Stimulated activated CD8-positive, alpha-beta memory T cell treated with anti-CD3 and anti-CD28 coated beads, Interleukin-15, amount 100 ng/mL, for 48 hours (primary cell): ENCODE data around the gene CLBA1.
"Not testable (repeated sequence)": the region's sequence is repeated elsewhere in the genome, so short reads cannot be mapped to it uniquely, and the experiment has no call there.

Source experiments
- DNase-seq, 2 donors: peaks; one replicate each; pipeline ENCODE4 v3.0.0-alpha.2; 2020; ENCODE audit warnings: low read depth in 2 of 2

CLBA1 gene

DNA sequence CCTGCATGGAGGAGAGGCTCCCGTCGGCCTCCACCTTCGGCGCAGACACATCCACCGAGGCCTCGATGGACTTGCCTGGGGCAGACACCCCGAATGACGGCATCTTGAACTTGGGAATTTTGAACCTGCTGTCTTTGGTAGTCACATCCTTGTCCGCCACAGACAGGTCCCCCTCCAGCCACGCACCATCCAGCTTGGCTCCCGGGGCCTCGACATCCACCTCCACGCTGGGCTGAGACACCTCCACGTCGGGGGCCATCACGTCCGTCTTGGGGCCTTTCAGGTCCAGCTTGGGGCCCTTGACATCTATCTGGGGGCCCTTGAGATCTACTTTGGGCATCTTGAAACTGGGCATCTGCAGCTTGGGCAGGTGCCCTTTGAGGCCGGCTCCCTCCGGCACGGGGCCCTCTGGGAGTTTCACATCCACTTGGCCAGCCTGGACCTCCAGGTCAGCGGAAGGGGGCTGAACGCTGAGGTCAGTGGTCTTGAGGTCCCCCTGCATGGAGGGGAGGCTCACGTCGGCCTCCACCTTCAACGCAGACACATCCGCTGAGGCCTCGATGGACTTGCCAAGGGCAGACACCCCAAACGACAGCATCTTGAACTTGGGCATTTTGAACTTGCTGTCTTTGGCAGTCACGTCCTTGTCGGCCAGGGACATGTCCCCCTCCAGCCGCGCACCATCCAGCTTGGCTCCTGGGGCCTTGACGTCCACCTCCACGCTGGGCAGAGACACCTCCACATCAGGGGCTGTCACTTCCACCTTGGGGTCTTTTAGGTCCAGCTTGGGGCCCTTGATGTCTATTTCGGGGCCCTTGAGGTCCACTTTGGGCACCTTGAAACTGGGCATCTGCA, 37.5 kb upstream of the CLBA1 start:
- DNase-seq: not testable (repeated sequence)

DNA sequence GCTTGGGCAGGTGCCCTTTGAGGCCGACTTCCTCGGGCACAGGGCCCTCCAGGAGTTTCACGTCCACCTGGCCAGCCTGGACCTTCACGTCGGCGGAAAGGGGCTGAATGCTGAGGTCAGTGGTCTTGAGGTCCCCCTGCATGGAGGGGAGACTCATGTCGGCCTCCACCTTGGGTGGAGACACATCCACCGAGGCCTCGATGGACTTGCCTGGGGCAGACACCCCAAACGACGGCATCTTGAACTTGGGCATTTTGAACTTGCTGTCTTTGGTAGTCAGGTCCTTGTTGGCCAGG, 36.9 kb upstream of the CLBA1 start:
- DNase-seq: no peak

DNA sequence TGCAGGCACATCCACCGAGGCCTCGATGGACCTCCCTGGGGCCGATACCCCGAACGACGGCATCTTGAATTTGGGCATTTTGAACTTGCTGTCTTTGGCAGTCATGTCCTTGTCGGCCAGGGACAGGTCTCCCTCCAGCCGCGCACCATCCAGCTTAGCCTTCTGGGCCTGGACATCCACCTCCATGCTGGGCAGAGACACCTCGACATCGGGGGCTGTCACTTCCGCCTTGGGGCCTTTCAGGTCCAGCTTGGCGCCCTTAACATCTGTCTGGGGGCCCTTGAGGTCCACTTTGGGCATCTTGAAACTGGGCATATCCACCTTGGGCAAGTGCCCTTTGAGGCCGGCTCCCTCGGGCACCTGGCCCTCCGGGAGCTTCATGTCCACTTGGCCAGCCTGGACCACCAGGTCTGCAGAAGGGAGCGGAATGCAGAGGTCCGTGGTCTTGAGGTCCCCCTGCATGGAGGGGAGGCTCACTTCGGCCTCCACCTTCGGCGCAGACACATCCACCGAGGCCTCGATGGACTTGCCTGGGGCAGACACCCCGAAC, 36.1 kb upstream of the CLBA1 start:
- DNase-seq: not testable (repeated sequence)

DNA sequence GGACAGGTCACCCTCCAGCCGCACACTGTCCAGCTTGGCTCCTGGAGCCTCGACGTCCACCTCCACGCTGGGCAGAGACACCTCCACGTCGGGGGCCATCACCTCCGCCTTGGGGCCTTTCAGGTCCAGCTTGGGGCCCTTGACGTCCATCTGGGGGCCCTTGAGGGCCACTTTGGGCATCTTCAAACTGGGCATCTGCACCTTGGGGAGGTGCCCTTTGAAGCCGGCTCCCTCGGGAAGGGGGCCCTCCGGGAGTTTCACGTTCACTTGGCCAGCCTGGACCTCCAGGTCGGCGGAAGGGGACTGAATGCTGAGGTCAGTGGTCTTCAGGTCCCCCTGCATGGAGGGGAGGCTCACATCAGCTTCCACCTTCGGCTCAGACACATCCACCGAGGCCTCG, 35.6 kb upstream of the CLBA1 start:
- DNase-seq: no peak

DNA sequence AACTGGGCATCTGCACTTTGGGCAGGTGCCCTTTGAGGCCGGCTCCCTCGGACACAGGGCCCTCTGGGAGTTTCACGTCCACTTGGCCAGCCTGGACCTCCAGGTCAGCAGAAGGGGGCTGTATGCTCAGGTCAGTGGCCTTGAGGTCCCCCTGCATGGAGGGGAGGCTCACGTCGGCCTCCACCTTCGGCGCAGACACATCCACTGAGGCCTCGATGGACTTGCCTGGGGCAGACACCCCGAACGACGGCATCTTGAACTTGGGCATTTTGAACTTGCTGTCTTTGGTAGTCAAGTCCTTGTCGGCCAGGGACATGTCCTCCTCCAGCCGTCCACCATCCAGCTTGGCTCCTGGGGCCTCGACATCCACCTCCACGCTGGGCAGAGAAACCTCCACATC, 34.9 kb upstream of the CLBA1 start:
- DNase-seq: not testable (repeated sequence)

DNA sequence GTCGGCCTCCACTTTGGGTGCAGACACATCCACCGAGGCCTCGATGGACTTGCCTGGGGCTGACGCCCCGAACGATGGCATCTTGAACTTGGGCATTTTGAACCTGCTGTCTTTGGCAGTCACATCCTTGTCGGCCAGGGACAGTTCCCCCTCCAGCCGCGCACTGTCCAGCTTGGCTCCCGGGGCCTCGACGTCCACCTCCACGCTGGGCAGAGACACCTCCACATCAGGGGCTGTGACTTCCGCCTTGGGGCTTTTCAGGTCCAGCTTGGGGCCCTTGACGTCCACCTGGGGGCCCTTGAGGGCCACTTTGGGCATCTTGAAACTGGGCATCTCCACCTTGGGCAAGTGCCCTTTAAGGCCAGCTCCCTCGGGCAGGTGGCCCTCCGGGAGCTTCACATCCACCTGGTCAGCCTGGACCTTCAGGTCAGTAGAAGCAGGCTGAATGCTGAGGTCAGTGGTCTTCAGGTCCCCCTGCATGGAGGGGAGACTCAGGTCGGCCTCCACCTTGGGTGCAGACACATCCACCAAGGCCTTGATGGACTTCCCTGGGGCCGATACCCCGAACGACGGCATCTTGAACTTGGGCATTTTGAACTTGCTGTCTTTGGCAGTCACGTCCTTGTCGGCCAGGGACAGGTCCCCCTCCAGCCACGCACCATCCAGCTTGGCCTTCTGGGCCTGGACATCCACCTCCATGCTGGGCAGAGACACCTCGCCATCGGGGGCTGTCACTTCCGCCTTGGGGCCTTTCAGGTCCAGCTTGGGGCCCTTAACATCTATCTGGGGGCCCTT, 33.5 kb upstream of the CLBA1 start:
- not testable (repeated sequence) for DNase-seq

DNA sequence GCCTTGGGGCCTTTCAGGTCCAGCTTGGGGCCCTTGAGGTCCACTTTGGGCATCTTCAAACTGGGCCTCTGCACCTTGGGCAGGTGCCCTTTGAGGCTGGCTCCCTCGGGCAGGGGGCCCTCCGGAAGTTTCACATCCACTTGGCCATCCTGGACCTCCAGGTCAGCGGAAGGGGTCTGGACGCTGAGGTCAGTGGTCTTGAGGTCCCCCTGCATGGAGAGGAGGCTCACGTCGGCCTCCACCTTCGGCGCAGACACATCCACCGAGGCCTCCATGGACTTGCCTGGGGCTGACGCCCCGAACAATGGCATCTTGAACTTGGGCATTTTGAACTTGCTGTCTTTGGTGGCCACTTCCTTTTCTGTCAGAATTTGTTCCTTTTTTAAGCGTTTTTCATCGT, 32.5 kb upstream of the CLBA1 start:
- no peak for DNase-seq

DNA sequence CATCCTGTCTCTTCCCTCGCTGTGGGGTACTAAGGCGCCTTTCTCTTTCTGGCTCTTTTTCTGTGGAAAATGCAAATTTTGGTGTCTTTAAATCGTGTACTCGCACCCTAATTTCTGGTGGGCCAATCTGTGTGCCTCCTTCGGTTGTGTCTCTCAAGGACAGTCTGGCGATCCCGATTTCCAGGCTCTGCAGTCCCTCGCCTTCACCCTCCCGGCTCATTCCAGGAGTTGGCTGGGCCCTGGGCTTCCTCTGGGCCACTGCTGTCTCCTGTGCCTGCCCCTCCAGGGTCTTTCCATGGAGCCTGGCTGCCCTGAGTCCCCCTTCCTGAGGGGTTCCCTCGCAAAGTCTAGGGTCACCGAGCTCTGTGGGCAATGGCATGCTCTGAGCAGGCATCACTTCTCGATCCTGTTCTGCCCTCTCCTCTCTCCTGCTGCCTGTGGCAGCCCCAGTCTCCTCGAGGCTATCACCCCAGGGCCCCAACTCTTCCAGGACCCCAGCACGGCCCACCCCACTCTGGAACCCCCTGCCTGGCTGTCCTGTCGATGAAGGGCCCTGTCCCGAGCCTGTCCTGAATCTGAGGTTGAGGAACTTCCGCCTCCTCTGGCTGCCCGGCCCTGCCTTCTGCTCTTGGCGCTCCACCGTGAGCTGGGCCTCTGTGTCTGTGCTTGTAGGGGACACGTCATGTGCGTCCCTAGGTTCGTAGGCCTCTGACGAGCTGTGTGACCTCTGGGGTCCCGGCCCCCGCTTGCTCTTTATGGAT, 31.5 kb upstream of the CLBA1 start:
- DNase-seq: no peak

DNA sequence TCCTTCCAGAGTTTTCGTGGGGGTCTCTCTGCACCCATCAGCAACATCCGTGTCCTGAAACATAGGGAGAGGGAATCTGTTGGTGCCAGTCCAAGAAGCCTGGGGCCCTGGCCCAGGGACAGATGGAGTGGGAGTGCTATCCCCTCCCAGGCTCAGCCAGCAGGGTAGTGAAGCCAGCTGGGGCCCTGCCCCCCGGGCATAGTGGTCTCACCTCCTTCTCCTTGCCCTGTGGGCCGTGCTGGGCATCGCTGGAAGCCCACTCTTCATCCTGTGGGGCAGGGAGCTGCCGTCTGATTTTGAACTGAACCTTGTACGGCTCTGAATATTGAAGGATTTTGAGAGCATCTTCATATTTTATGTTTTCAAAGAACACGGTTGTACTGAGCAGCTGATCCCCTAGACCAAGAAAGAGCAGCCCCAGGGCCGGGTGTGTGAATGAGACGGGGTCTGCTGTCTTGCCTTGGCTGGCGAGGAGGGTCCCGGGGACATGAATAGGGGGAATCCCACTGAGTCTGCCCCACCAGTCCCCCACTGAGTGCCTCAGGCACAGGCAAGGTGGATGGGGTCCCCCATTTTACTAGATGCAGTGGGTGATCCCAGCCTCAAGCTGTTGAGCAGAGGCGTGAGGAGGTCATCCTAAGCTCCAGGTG, 30.7 kb upstream of the CLBA1 start:
- no peak for DNase-seq

DNA sequence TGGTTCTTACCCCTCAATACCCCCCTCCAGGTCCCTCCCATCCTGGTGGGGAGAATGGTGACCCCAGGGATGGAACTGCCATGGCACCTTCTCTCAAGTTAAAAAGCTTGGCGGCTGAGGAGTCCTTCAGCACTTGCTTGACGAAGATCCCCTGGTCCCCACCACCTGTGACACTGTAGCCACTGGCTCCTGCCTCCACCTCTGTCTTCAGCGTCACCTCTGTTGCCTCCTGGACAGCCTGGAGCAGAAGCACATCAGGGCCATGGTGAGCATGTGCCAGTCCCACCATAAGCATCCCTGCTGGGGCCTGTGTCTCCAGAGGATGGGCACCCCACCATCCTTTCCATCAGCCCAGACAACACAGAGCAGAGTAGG, 30.2 kb upstream of the CLBA1 start:
- DNase-seq: no peak

DNA sequence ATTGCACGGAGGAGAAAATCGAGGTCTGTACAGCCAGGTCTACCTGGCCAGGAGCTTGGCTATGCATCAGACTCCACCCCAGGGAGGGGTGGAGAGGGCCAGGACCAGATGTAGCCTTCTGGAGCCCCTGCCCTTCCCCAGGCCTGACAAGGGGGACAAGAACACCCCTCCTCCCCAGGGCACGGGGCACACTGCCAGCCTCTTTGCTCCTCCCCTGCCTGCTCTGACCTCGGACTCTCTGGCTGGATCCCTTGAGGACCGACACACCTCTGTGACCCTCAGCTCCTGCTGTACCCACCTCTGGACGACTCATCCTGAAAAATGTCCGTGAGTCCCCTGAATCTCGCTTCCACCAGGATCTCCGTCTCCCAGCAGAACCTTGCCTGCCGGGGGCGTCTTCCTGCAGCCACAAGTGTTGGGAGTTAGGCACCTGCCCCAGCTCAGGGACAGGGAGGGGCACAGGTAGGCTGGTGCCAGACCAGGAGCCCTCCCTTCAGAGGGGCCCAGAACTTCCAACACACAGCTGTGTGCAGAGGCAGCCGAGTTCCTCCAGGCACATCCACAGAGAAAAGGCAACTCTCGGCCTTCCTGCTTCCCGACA, 29.2 kb upstream of the CLBA1 start:
- DNase-seq: no peak

DNA sequence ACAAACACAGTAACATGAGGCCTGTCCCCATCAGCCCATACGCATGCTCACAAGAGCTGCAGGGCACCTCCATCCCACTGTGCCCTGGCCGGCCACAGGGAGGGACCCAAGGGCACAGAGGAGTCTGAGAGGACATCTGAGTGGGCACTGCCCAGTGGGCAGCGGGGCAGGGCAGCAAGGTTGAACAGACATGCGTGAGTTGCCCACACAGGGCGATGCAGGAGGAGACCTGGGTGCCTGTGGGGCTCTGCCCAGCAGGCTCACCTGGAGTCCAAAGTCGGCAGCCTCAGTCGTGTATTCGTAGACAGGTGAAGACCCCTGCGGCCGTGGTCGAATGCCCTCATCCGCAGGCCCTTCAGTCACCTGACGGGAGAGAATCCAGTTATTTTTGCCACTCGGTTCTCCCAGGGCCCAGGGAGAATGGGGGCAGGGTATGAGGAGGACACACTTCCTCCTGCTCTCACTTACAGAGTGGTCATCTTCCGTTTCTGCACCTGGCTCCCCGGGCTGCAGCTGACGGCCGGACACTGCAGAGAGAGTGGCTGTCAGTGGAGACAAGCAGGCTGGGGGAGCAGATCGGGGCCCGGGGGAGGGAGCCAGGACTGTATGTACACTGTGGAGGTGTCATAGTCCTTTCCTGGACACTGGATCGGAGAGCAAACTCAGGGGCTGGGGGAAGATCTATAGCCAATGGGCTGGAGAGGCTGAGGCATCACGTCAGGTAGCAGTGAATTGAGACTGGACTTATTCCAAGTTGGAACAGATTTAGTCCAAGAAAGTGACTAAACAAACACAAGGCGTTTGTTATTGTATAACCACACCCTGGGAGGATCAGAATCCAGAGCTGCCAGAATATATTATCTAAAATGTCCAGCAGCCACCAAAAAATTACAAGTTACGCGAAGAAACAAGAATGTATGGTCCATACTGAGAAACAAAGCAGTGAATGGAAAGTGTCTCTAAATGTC, 28.2 kb upstream of the CLBA1 start:
- no peak for DNase-seq

DNA sequence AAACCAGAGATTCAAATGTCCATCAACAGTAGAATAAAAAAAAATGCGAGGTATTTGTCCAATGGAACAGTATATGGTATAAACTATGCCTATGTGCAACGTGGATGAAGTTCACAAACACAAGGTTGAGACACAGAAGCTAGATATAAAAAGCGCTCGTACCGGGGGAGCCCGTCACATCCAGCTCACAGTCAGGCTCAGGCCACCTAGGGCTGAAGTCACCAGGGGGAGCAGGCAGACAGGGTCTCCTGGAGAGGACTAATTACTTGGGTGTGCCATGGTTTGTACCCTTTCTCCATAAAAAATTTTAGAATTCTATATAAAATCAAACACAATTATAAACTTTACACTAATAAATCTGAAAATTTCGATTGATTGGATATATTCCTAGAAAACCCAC, 21.0 kb upstream of the CLBA1 start:
- DNase-seq: no peak

DNA sequence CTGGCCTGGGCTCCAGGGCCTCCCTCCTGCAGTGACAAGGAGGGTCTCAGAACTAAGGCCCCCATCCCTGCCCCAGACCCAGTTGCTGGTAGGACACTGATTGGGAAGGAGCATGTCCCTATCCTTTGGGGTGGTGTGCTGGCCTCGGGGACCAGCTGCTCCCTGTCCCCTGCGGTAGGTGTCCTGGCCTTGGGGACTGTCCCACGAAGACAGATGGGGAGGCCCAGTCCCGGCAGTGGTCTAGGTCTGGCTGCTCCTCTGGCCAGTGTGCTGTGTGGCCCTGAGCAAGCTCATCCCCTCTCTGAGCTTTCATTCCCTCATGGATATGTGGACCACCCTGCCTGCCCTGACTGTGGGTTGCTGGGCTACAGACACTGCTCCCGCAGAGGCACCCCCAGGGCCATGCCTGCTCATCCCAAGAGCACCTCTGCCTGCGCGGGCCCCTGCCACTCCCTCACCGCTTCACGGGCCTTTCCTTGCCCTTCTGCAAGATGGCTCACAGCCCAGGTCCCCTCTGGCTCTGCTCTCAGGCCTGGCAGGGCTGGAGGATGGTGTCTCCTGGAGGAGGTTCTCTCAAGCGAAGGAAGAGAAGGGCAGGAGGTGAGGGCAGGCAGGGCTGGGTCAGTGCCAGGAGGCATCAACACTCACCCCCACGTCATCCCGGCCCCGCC, 19.9 kb upstream of the CLBA1 start:
- no peak for DNase-seq

DNA sequence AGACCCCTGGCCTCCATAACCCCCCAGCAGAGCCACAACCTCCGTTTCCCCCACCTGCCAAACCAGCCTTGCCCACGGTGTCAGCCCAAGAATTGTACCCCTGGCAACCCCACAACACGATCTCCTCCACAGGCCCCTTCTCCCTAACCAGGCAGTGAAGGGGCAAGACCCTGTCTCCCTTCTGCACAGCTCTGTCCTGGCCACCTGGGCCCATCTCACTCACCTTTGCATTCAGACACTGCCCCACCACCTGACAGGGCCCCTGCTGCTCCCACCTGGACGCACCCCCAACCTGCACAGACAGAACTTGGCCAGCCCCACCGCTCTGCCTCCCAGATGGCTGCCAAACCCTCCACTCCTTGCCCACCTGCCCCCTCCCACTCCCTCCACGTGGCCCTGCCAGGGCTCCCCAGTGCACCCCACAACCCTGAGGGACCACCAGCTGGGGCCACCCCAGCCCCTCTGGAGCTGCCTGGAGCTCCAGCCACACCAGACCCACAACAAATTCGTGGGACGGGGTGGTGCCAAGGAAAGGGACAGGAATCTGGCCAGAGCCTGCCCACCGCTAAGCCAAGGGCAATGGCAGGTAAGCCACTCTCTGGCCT, 19.2 kb upstream of the CLBA1 start:
- no peak for DNase-seq

DNA sequence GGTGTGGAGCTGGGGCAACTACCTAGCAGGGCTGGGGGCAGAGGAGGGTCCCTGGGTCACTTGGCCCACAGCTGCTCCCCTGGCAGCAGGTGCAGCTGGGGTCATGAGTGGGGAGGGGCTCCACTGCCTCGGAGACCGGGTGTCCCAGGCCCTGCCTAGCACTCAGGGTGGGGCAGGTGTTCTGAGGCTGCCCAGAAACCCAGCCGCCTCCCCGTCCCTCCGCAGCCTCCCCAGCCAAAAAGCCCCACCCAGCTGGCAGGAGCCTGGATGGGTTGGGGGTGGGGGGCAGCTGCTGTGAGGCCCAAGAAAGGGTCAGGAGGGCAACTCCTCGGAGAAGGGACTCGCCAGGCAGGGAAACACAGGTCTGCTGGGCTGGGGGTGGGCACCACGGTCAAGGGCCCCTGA, 18.6 kb upstream of the CLBA1 start:
- DNase-seq: no peak

DNA sequence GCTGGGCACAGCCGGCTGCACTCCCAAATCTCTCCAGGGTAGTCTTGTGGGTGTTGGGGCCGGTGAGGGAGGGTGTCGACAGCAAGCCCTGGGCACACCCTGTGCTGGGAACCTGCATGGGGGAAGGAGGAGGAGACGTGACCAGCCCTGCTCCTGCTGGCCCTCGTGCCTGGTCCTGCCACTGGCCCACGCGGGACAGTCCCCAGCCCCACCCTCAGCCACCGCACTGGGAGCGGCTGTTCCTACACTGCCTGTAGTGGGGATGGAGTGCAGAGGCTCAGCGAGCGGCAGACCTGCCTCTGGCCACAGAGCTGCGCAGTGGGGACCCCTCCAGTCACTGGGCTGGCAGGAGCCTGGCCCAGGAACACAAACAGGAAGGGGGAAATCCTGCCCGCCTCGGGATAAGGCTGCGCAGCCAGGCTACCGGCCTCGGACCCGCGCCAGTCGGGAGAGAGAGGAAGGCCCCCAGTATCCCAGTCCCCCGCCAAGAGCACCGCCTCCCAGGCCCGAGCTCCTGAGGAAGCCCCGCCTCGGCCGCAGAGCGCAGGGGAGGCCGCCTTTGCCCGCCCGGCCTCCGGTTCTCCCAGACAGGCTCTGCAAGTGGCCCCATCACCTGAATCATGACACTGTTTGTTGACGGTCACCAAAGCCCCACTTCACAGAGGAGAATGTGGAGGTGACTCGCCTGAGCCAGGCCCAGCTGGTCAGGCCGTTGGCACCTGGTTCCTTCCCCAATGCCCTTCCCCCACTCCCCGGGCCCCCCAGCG, 18.0 kb upstream of the CLBA1 start:
- DNase-seq: no peak

DNA sequence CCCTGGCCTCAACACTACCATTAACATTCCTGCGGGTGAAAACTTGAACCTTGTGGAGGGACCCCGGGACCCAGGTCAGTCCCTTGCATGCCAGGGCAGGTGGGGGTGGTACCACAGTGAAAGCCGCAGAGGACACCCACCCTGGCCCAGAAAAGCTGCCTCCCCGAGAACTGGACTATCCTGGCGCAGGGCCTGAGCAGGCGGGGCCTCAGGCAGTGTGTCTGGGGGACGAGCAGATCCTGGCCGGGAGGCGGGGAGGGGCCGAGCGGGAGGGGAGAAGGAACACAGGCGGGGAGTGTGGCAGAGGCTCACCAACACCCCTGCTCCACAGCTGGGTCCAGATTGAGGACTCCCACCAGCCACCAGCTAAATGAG, 17.4 kb upstream of the CLBA1 start:
- DNase-seq: no peak
